ENCODE measurements around the gene ZNF483.

- TF ChIP-seq POLR2A (IDR thresholded peaks at IDR 0.05) (peak; percentile 30), CTCF (IDR thresholded peaks at IDR 0.05) (no peak)
Observed at GRCh38 chr9:111525056-111525977, at the start of gene ZNF483.

All from ovary (tissue), 3 donors.